Esophagus (tissue), 2 donors: ENCODE measurements around the gene TESK2. TPM values are rescaled to one million over a fixed set of nuclear protein-coding genes. Genes with fewer than 3 reads are reported as not detected.
A peak's percentile ranks its signal among the peaks of the same experiment; 100 is the strongest.

Experiments
- H3K27ac ChIP-seq, 2 donors: one replicate each; pipeline ENCODE4 v1.5.1; 2013; ENCODE audit warnings: low read depth in 2 of 2, mild to moderate bottlenecking in 2 of 2, inconsistent platforms in 1 of 2, low read length in 1 of 2, moderate library complexity in 1 of 2
- H3K27me3 ChIP-seq, 2 donors: one replicate each; pipeline ENCODE4 v1.6.1; 2013; ENCODE audit warnings: low read length in 2 of 2, control low read depth in 1 of 2, mild to moderate bottlenecking in 1 of 2; ENCODE audit not compliant: insufficient read depth in 2 of 2, control insufficient read depth in 1 of 2
- H3K36me3 ChIP-seq, 2 donors: one replicate each; pipeline ENCODE4 v1.6.1; 2013; ENCODE audit warnings: low read length in 1 of 2; ENCODE audit not compliant: control insufficient read depth in 2 of 2, insufficient read depth in 2 of 2
- H3K4me1 ChIP-seq, 2 donors: one replicate each; pipeline ENCODE4 v1.6.1; 2013; ENCODE audit warnings: low read length in 1 of 2; ENCODE audit not compliant: control insufficient read depth in 2 of 2, insufficient read depth in 2 of 2
- H3K4me3 ChIP-seq, 2 donors: one replicate each; pipeline ENCODE4 v1.5.1; 2013; ENCODE audit warnings: low read length in 2 of 2, mild to moderate bottlenecking in 2 of 2, low read depth in 1 of 2, moderate library complexity in 1 of 2
- H3K9me3 ChIP-seq, 2 donors: one replicate each; pipeline ENCODE4 v1.6.1; 2013; ENCODE audit warnings: mild to moderate bottlenecking in 2 of 2, low read depth in 1 of 2, low read length in 1 of 2, moderate library complexity in 1 of 2; ENCODE audit not compliant: control insufficient read depth in 2 of 2, insufficient read depth in 1 of 2
- WGBS, 2 donors: extraction: QIAGEN DNeasy Blood & Tissue Kit; methylation state at CpG; one replicate each; pipeline ENCODE4 v1.1.7; 2013; 5-methylcytosine and 5-hydroxymethylcytosine counted together
- polyA plus RNA-seq, 2 donors: library from polyadenylated mRNA; stranded (reverse); fragments of 200-250 nt; gene quantifications; one replicate each; pipeline ENCODE4 v1.2.3, GENCODE V29; 2013
- donor health status: healthy with polysubstance abuse.
- donor health status: Bipolar disorder and iron deficiency.

Gene TESK2
- polyA plus RNA-seq, 2 donors = 4.0 to 4.3 TPM

GRCh38 chr1:45306905-45307304, 184.1 kb downstream of the TESK2 start:
- H3K4me3 ChIP-seq = no peak overlapping the region
- H3K27me3 ChIP-seq = no peaks in the 10 kb centered on the region
- no peaks in the 10 kb centered on the region for H3K36me3 ChIP-seq
- H3K9me3 ChIP-seq = no peaks in the 10 kb centered on the region
- H3K27ac ChIP-seq = no peak overlapping the region
- 75 to 77% methylated on average over 3 of the region's 3 CpGs for WGBS, 2 donors
- peaks cover 2 to 4% of the 10 kb centered on the region in 2 donors for H3K4me1 ChIP-seq

DNA sequence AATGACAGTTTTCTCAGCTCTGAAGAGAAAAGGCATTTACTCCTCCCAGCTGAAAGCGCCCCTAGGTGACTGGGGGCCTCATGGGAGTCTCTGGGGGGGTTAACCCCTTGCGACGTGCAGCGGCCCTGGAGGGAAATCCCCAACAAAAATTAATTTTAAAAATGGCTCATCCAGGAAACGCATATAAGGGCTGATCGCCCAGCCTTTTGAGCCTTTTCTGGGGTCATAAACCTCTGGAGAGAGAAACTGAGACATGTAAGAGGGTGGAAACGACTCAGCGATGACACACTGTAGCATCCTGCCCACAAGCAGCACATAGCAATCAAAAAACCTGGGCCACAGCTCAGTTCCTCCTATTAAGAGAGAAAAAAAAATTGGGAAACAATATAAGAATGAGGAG, 184.6 kb downstream of the TESK2 start:
- peaks cover 2 to 4% of the 10 kb centered on the region in 2 donors for H3K4me1 ChIP-seq
- H3K27ac ChIP-seq = no peak overlapping the region
- H3K9me3 ChIP-seq = no peaks in the 10 kb centered on the region
- H3K27me3 ChIP-seq = no peaks in the 10 kb centered on the region
- H3K36me3 ChIP-seq = no peaks in the 10 kb centered on the region
- no peak overlapping the region for H3K4me3 ChIP-seq
- 54 to 62% methylated on average over 8 of the region's 8 CpGs for WGBS, 2 donors

DNA sequence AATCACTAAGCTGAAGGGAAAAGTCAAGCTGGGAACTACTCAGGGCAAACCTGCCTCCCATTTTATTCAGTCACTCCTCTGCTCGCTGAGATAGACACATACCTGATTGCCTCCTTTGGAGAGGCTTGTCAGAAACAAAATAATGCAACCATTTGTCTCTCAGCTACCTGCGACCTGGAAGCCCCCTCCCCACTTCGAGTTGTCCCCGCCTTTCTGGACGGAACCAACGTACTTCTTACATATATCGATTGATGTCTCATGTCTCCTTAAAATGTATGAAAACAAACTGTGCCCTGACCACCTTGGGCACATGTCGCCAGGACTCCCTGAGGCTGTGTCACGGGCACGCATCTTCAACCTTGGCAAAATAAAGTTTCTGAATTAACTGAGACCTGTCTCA, 185.7 kb downstream of the TESK2 start:
- H3K27me3 ChIP-seq = no peaks in the 10 kb centered on the region
- H3K36me3 ChIP-seq = no peaks in the 10 kb centered on the region
- no peak overlapping the region for H3K4me3 ChIP-seq
- WGBS, 2 donors = 88 to 89% methylated on average over 10 of the region's 10 CpGs
- no peaks in the 10 kb centered on the region for H3K9me3 ChIP-seq
- H3K4me1 ChIP-seq = peaks cover 2 to 4% of the 10 kb centered on the region in 2 donors
- H3K27ac ChIP-seq = no peak overlapping the region

GRCh38 chr1:45304311-45305081, 186.5 kb downstream of the TESK2 start:
- H3K9me3 ChIP-seq = no peaks in the 10 kb centered on the region
- peak overlapping the region; percentile 57 to 69 for H3K4me3 ChIP-seq
- no peaks in the 10 kb centered on the region for H3K36me3 ChIP-seq
- peaks cover 2 to 4% of the 10 kb centered on the region in 2 donors for H3K4me1 ChIP-seq
- H3K27ac ChIP-seq = peak overlapping the region; percentile 91 to 93
- 34 to 36% methylated on average over 15 of the region's 15 CpGs for WGBS, 2 donors
- H3K27me3 ChIP-seq = no peaks in the 10 kb centered on the region

- no peaks in the 10 kb centered on the region for H3K27me3 ChIP-seq
- H3K27ac ChIP-seq = peak overlapping the region; percentile 91 to 93
- H3K4me3 ChIP-seq = peak overlapping the region; percentile 57 to 69
- no peaks in the 10 kb centered on the region for H3K36me3 ChIP-seq
- H3K4me1 ChIP-seq = peaks cover 2 to 4% of the 10 kb centered on the region in 2 donors
- H3K9me3 ChIP-seq = no peaks in the 10 kb centered on the region
- 0 to 1% methylated on average over 60 to 68 of the region's 68 CpGs for WGBS, 2 donors
Observed at GRCh38 chr1:45303520-45304310, 187.2 kb downstream of the TESK2 start.

GRCh38 chr1:45302505-45303150, 188.3 kb downstream of the TESK2 start:
- Histone ChIP-seq H3K27me3 (no peaks in the 10 kb centered on the region), H3K27ac (peak overlapping the region in 1 of 2 donors; percentile 83), H3K4me3 (peak overlapping the region; percentile 46 to 48), H3K9me3 (no peaks in the 10 kb centered on the region), H3K4me1 (peaks cover 2 to 4% of the 10 kb centered on the region in 2 donors), H3K36me3 (no peaks in the 10 kb centered on the region)
- 82% methylated on average over 16 of the region's 16 CpGs for WGBS, 2 donors

- Histone ChIP-seq H3K9me3 (no peaks in the 10 kb centered on the region), H3K27ac (no peak overlapping the region), H3K4me1 (peaks cover 2 to 4% of the 10 kb centered on the region in 2 donors), H3K27me3 (no peaks in the 10 kb centered on the region), H3K4me3 (no peak overlapping the region), H3K36me3 (no peaks in the 10 kb centered on the region)
- 74 to 80% methylated on average over 2 of the region's 2 CpGs for WGBS, 2 donors
Observed at GRCh38 chr1:45300669-45300997, 190.3 kb downstream of the TESK2 start.

DNA sequence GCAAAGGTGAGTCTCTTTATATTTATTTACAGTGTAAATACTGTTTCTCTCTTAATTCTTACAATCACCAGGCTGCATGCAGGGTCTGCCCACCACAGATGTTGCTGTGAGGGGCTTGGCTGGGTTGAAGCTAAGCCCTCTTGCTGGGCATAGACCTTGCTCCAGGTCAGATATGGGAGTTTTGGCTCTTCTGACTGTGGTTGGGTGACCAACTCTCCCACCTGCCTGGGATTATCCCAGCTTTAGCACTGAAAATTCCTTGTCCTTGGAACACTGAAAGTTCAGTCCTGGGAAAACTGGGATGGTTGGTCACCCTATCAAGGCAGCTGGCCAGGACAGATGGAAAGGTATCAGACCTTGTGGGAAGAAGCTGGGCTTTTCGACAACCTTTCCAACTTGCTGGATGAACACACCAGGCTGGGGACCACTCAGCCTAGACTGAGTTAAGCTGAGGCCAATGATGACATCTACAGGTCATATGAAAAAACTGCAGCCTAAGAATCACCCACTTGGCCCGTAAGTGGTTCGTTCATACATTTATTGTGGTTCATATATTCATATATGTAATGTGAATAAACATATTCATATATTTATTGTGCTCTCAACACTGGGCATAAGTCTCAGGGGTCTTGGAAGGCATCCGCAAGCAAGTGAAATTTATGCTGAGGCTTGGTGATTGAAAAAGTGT, 190.8 kb downstream of the TESK2 start:
- H3K36me3 ChIP-seq = no peaks in the 10 kb centered on the region
- H3K9me3 ChIP-seq = no peaks in the 10 kb centered on the region
- H3K4me3 ChIP-seq = no peak overlapping the region
- 8 to 9% methylated on average over 4 of the region's 4 CpGs for WGBS, 2 donors
- no peak overlapping the region for H3K27ac ChIP-seq
- no peaks in the 10 kb centered on the region for H3K27me3 ChIP-seq
- H3K4me1 ChIP-seq = peaks cover 2 to 4% of the 10 kb centered on the region in 2 donors

DNA sequence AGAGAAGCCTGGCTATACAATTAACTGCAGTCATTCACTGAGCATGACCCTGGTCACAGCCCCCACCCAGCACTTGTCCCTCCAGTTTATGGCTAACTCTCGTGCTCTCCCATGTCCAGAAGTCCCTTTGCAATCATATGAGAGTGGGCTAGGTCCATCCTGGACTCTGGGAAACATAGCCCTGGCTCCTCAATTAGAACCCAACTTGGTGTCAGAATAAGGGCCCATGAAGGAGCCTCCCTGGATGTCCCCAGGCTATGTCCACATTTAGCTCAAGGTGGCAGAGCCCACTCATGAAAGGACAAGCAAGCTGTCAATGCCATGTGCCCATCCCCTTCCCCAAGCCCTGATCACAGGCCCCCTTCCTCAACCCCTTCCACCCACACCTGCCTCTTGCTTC, 191.7 kb downstream of the TESK2 start:
- no peaks in the 10 kb centered on the region for H3K27me3 ChIP-seq
- no peaks in the 10 kb centered on the region for H3K9me3 ChIP-seq
- WGBS, 2 donors = 68 to 83% methylated on average over 1 of the region's 1 CpG
- no peaks in the 10 kb centered on the region for H3K4me1 ChIP-seq
- no peak overlapping the region for H3K27ac ChIP-seq
- no peaks in the 10 kb centered on the region for H3K36me3 ChIP-seq
- H3K4me3 ChIP-seq = no peak overlapping the region
